Hindlimb muscle (tissue), 1 donor: ENCODE measurements around the gene TMEM35B. TPM values are rescaled to one million over a fixed set of nuclear protein-coding genes. Genes with fewer than 3 reads are reported as not detected.
A peak's percentile ranks its signal among the peaks of the same experiment; 100 is the strongest.
"Not testable (repeated sequence)": the region's sequence is repeated elsewhere in the genome, so short reads cannot be mapped to it uniquely, and the experiment has no call there.

Source experiments
- DNase-seq: peaks from one replicate; pipeline ENCODE4 v3.0.0-alpha.2; 2013
- polyA plus RNA-seq: library from polyadenylated mRNA; unstranded; fragments of 120-200 nt; gene quantifications from one replicate; pipeline ENCODE4 v1.2.1, GENCODE V29; 2013; ENCODE audit not compliant: insufficient read length

The TMEM35B gene
- 17.7 TPM for polyA plus RNA-seq

- DNase-seq, result peak; percentile 78
Measured at GRCh38 chr1:34984793-34985608, at the start of gene TMEM35B. Gene TMEM35B, minus strand, starts transcription at chr1:34985347. Its CDS starts 42 bp downstream, at chr1:34985305.

- no peak for DNase-seq
Measured at GRCh38 chr1:35033346-35033745, 48.2 kb upstream of the TMEM35B start.

- DNase-seq, result no peak
Measured at GRCh38 chr1:35032384-35032739, 47.2 kb upstream of the TMEM35B start.

GRCh38 chr1:35030756-35031446 lies 45.8 kb upstream of the TMEM35B start:
- peak; percentile 33 for DNase-seq

- no peak for DNase-seq
Measured at GRCh38 chr1:35030338-35030737, 45.2 kb upstream of the TMEM35B start.

GRCh38 chr1:35029761-35030160 lies 44.6 kb upstream of the TMEM35B start:
- no peak for DNase-seq

- DNase-seq, result no peak
Measured at GRCh38 chr1:35016406-35016805, 31.3 kb upstream of the TMEM35B start.

- DNase-seq, result no peak
Measured at GRCh38 chr1:35014486-35014885, 29.3 kb upstream of the TMEM35B start.

GRCh38 chr1:35005711-35006110 lies 20.6 kb upstream of the TMEM35B start:
- DNase-seq, result no peak

- no peak for DNase-seq
Measured at GRCh38 chr1:35001743-35002142, 16.6 kb upstream of the TMEM35B start.

- DNase-seq, result no peak
Measured at GRCh38 chr1:34994878-34995277, 9.7 kb upstream of the TMEM35B start.

GRCh38 chr1:34988581-34988980 lies 3.4 kb upstream of the TMEM35B start:
- DNase-seq, result no peak

- DNase-seq, result no peak
Measured at GRCh38 chr1:34988147-34988546, 3.0 kb upstream of the TMEM35B start.

GRCh38 chr1:34987018-34987417 lies 1.9 kb upstream of the TMEM35B start:
- DNase-seq, result no peak

GRCh38 chr1:34985609-34985904 lies 410 bp upstream of the TMEM35B start:
- not testable (repeated sequence) for DNase-seq

- no peak for DNase-seq
Measured at GRCh38 chr1:34984435-34984792, 733 bp downstream of the TMEM35B start.

- no peak for DNase-seq
Measured at GRCh38 chr1:34983700-34984355, 1.3 kb downstream of the TMEM35B start.

- DNase-seq, result no peak
Measured at GRCh38 chr1:34982820-34983376, 2.2 kb downstream of the TMEM35B start.

GRCh38 chr1:34980715-34981114 lies 4.4 kb downstream of the TMEM35B start:
- no peak for DNase-seq

- no peak for DNase-seq
Measured at GRCh38 chr1:34978921-34979320, 6.2 kb downstream of the TMEM35B start.

GRCh38 chr1:34977858-34978257 lies 7.3 kb downstream of the TMEM35B start:
- no peak for DNase-seq

GRCh38 chr1:34977210-34977471 lies 8.0 kb downstream of the TMEM35B start:
- DNase-seq, result no peak

- no peak for DNase-seq
Measured at GRCh38 chr1:34976384-34977209, 8.6 kb downstream of the TMEM35B start.
